ENCODE data around the gene C14orf132.

GRCh38 chr14:96016501-96017160, 22.5 kb upstream of the C14orf132 start:
- TF ChIP-seq POLR2AphosphoS5 (IDR thresholded peaks at IDR 0.05; ENCODE audit: low read depth, low read length) (no peak), POLR2A (IDR thresholded peaks at IDR 0.05; ENCODE audit: low read depth, low read length) (no peak), TAF1 (IDR thresholded peaks at IDR 0.05; ENCODE audit: borderline replicate concordance, low read depth, low read length) (no peak)

Data from GM12892 (cell line).